Left lung (tissue), 10 donors: ENCODE results near the gene KHK. TPM values are rescaled to one million over a fixed set of nuclear protein-coding genes. Genes with fewer than 3 reads are reported as not detected.

Experiments
- ATAC-seq: fragments of 200-7000 bp; cut with Tn5 transposase; one replicate; pipeline ENCODE4 v1.9.1; 2020; ENCODE audit warnings: moderate library complexity
- DNase-seq, 4 donors: peaks; one replicate each; pipeline ENCODE4 v3.0.0-alpha.2; 2013 to 2020
- H3K27ac ChIP-seq, 2 donors: fragments of 200-600 bp; sonication (generic) in 1 of 2; one replicate each; pipeline versions ENCODE4 v1.5.0 to v1.8.0; 2020 to 2021
- H3K27me3 ChIP-seq, 2 donors: fragments of 200-600 bp; sonication (generic) in 1 of 2; one replicate each; pipeline versions ENCODE4 v1.5.0 to v1.8.0; 2020 to 2021
- H3K36me3 ChIP-seq, 2 donors: fragments of 200-600 bp; sonication (generic) in 1 of 2; one replicate each; pipeline versions ENCODE4 v1.5.0 to v1.8.0; 2020 to 2021
- H3K4me1 ChIP-seq, 2 donors: fragments of 200-600 bp; one replicate each; pipeline ENCODE4 v1.8.0; 2021
- H3K4me3 ChIP-seq, 2 donors: fragments of 200-600 bp; sonication (generic) in 1 of 2; one replicate each; pipeline versions ENCODE4 v1.5.0 to v1.8.0; 2020 to 2021; ENCODE audit warnings: mild to moderate bottlenecking in 1 of 2
- H3K9me3 ChIP-seq, 2 donors: fragments of 200-600 bp; sonication (generic) in 1 of 2; one replicate each; pipeline versions ENCODE4 v1.5.0 to v1.8.0; 2020 to 2021
- CTCF ChIP-seq, 2 donors: fragments of 200-600 bp; sonication (generic) in 1 of 2; IDR thresholded peaks; one replicate each; pipeline versions ENCODE4 v1.5.0 to v1.8.0; 2021; ENCODE audit warnings: antibody characterized with exemption in 2 of 2
- intact Hi-C, 2 donors: fragments of 100-400 bp; cut with DNase I; formaldehyde crosslinking; loops; one replicate each; pipeline versions ENCODE4 v1.11.2 to v1.14.2; 2022
- polyA plus RNA-seq, 6 donors: library from polyadenylated mRNA; unstranded; fragments of 120-200 nt; gene quantifications; one replicate each; pipeline ENCODE4 v1.2.1, GENCODE V29; 2013; ENCODE audit not compliant: insufficient read length in 6 of 6
- total RNA-seq, 2 donors: library from RNA; stranded (reverse); fragmentation: NEBNext Ultra II Directional; extraction: Animal tissue kit (Norgen Biotek cat#: 25700); gene quantifications; one replicate each; pipeline ENCODE4 v1.2.1, GENCODE V29; 2021
- donor health status: DM: no; HTN: yes; CAD: no.
- donor health status: DM: no; HTN: no; CAD: no.

The KHK gene
- total and polyA plus RNA-seq, 8 donors = 3.8 to 11.5 (median 4.6) TPM

- no peak for TF ChIP-seq CTCF (IDR thresholded peaks at IDR 0.05)
- no peak for ATAC-seq
- no peak for DNase-seq
- peak overlapping the region; percentile 72 to 91 for H3K4me3 ChIP-seq
- intact Hi-C loops = no loop called here
- peaks cover 0 to 39% of the 10 kb centered on the region in 2 donors for H3K36me3 ChIP-seq
- no peaks in the 10 kb centered on the region for H3K27me3 ChIP-seq
- peak overlapping the region in 1 of 2 donors; percentile 92 for H3K27ac ChIP-seq
- no peaks in the 10 kb centered on the region for H3K9me3 ChIP-seq
- peaks cover 21 to 61% of the 10 kb centered on the region in 2 donors for H3K4me1 ChIP-seq
These were observed 16.5 kb upstream of the KHK start for GRCh38 chr2:27069961-27070618.

- intact Hi-C loops = no loop called here
- Histone ChIP-seq H3K4me3 (peak overlapping the region; percentile 72 to 91), H3K4me1 (peaks cover 24 to 68% of the 10 kb centered on the region in 2 donors), H3K36me3 (peaks cover 0 to 38% of the 10 kb centered on the region in 2 donors), H3K27me3 (no peaks in the 10 kb centered on the region), H3K9me3 (no peaks in the 10 kb centered on the region), H3K27ac (peak overlapping the region; percentile 85 to 92)
- peak; percentile 4 for ATAC-seq
- DNase-seq = no peak
- no peak for TF ChIP-seq CTCF (IDR thresholded peaks at IDR 0.05)
These were observed 15.8 kb upstream of the KHK start for GRCh38 chr2:27070653-27071276.

- H3K36me3 ChIP-seq = peaks cover 0 to 34% of the 10 kb centered on the region in 2 donors
- ATAC-seq = peak; percentile 98
- peak within 1 kb of the TSS; percentile 72 to 91 for H3K4me3 ChIP-seq
- H3K27me3 ChIP-seq = no peaks in the 10 kb centered on the region
- peaks cover 24 to 71% of the 10 kb centered on the region in 2 donors for H3K4me1 ChIP-seq
- TF ChIP-seq CTCF (IDR thresholded peaks at IDR 0.05) = no peak
- peak; percentile 94 to 99 (median 96) for DNase-seq
- no peaks in the 10 kb centered on the region for H3K9me3 ChIP-seq
- H3K27ac ChIP-seq = peak within 1 kb of the TSS; percentile 85 to 92
- intact Hi-C loops = no loop called here
These were observed 15.1 kb upstream of the KHK start, which contains the start of gene OST4 for GRCh38 chr2:27071277-27071989. Gene OST4 (minus strand): TSS chr2:27071654.

GRCh38 chr2:27071990-27072830, 14.4 kb upstream of the KHK start:
- H3K27me3 ChIP-seq = no peaks in the 10 kb centered on the region
- H3K4me3 ChIP-seq = peak overlapping the region; percentile 72 to 91
- peak; percentile 16 for ATAC-seq
- DNase-seq = peak in 3 of 4 donors; percentile 70 to 95 (median 95)
- intact Hi-C loops = no loop called here
- no peaks in the 10 kb centered on the region for H3K9me3 ChIP-seq
- TF ChIP-seq CTCF (IDR thresholded peaks at IDR 0.05) = no peak
- peak overlapping the region; percentile 85 to 92 for H3K27ac ChIP-seq
- peaks cover 0 to 27% of the 10 kb centered on the region in 2 donors for H3K36me3 ChIP-seq
- H3K4me1 ChIP-seq = peaks cover 27 to 76% of the 10 kb centered on the region in 2 donors
